HG03095 (cell line): ENCODE results near the gene TAS1R3.
"Not testable (repeated sequence)": the region's sequence is repeated elsewhere in the genome, so short reads cannot be mapped to it uniquely, and the experiment has no call there.

Experiments
- ATAC-seq: cut with Tn5 transposase; IDR thresholded peaks from one replicate; pipeline ENCODE4 v1.9.1; 2021; ENCODE audit warnings: moderate library complexity; ENCODE audit not compliant: unreplicated experiment

Gene TAS1R3

DNA sequence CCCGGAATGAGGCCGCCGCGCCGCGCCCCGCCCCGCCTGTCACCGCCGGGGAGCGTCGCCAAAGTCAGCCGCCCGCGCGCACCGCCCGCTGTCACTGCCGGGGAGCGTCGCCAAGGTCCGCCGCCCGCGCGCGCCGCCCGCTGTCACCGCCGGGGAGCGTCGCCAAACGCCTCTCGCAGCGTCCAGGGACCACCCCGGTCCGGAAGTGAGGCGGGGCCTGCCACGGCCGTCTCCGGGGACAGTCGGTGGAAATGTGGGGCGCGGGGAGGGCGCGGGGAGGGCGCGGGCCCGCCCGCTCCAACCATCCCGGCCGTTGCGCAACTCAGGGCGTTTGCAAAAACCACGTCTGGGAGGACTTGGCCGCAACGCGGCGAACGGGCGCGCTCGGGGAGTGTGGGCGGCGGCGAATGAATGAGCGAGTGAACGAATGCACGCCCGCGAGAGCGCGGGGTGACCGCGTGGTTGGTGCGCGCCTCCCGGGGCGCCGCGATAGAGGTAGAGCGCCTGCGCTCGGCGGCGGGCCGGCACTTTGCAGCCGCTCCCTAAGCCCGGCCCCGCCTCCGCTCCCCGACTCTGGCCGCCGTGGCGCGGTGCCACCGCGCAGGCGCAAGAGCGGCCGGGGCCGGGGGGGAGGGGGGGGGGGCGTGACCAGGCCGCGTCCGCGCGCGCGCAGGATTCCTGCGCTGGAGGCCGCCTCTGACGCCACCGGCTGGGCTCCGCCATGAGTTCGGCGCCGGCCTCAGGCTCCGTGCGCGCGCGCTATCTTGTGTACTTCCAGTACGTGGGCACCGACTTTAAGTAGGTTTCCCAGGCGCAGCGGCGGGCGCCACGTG lies 22.9 kb upstream of the TAS1R3 start, which contains the start of the genes ACAP3 and PUSL1:
Gene ACAP3, minus strand, starts transcription at position 8 of the 833 bp plus-strand sequence. CDS start 115 bp downstream, outside the sequence.
Gene PUSL1, plus strand, starts transcription at position 675 of the 833 bp plus-strand sequence. Its CDS starts 47 bp downstream, at position 722.
- peak; percentile 43 for ATAC-seq

DNA sequence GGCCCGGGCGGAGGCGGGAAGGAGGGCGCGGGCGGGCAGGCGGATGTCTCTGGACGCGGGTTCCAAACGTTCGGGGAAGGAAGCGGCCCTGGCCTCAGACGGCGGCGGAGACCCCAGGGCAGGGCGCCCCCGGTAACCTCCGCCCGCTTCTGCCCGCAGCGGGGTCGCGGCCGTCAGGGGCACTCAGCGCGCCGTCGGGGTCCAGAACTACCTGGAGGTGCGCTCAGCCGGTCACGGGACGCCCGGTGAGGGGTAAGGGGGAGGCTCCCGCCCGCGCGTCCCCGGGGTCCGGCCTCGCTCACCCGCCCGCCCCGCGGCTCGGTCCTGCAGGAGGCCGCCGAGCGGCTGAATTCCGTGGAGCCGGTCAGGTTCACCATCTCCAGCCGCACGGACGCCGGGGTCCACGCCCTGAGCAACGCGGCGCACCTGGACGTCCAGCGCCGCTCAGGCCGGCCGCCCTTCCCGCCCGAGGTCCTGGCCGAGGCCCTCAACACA lies 22.3 kb upstream of the TAS1R3 start:
- ATAC-seq: no peak

DNA sequence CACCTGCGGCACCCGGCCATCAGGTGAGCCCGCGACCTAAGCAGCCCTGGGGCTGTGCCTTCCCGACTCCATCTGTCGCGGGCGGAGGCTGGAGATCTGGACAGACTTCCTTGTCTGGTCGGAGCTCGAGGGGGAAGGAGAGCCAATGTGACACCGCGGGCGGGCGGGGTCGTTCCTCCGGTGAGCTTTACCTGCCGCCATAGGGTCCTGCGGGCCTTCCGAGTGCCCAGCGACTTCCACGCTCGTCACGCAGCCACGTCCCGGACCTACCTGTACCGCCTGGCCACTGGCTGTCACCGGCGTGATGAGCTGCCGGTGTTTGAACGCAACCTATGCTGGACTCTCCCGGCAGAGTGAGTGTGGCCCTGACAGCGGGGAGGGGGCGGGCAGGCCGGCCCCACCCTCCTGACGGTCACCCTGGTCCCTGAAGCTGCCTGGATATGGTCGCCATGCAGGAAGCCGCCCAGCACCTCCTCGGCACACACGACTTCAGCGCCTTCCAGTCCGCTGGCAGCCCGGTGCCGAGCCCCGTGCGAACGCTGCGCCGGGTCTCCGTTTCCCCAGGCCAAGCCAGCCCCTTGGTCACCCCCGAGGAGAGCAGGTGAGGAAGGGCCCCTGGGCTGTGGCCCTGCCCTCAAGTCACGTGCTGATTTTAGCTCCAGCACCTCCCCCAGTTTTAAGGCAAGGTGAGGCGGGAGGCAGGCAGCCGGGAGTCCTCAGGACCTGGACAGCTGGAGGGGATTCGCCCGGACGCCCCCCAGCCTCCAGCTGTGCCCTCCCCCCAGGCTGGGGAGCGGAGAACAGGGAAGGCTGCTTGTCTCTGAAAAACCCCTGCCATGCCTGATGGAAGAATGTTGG lies 21.6 kb upstream of the TAS1R3 start:
- ATAC-seq: no peak

DNA sequence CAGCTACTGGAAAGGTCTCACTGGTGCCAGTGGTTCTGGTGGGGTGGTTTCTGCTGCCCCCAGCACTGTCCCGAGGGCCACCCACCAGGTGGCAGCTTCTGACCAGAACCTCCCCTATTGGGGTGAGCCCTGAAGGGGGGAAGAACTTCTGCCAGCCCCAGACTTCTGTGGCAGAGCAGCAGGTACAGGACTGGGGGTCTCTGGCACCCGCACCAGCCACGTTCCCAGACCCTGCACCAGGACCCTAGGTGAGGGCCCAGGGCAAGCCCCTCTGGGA lies 21.0 kb upstream of the TAS1R3 start:
- ATAC-seq: no peak

DNA sequence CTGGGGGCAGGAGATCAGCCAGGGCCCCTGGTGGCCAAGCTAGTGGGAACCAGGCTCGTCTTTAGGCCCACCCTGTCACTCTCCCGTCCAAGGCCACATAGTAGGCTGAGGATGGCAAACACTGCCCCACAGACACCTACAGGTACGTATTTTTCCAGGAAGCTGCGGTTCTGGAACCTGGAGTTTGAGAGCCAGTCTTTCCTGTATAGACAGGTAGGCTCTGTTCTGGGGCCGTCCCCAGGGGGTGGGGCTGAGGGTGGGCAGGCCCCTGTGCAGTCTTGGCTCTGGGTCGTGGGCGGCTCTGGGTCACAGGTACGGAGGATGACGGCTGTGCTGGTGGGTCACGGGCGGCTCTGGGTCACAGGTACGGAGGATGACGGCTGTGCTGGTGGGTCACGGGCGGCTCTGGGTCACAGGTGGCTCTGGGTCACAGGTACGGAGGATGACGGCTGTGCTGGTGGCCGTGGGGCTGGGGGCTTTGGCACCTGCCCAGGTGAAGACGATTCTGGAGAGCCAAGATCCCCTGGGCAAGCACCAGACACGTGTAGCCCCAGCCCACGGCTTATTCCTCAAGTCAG lies 20.5 kb upstream of the TAS1R3 start:
- no peak for ATAC-seq

DNA sequence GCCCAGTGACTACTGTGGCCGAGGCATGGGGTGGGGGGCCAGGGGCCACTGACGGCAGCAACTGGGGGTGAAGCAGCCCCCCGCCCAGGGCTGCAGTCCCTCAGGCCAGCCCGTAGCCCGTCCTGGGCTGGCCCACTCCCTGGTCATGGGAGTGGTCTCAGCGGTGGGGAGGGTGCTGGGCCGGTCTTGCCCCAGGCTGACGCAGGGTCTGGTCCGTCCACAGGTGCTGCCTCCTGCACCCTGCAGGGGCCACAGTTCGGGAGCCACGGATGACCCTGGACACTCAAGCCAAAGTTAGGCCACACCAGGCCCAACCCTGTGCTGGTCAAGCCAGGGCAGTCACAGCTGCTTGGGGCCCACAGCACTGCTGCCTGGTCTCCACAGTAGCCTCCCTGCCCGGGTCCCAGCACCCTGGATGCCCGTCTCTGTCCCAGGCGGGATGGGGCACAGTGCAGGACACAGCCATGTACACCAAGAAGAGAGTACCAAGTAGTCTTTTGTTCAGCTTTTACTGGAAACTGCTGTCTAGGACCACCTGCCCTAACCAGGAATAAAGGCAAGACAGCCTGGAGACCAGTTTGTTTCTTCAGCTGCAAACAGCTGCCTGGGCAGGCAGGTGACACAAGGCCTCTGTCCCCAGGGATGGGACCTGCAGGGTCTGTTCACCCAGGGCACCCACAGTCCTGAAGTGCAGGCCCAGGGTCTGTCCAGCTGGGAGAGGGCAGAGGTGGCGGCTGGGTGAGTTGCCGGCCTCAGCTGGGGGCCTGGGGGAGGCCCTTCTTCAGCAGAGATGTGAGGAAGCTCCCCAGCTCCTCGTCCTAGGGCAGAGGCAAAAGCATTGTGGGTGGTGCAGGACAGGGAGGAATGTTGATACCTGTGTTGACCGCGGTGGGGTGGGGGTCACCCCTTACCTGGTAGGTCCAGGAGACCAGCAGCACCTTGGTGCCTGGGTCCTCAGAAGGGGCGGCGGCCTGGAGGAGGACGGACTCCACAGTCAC lies 19.7 kb upstream of the TAS1R3 start:
- no peak for ATAC-seq

DNA sequence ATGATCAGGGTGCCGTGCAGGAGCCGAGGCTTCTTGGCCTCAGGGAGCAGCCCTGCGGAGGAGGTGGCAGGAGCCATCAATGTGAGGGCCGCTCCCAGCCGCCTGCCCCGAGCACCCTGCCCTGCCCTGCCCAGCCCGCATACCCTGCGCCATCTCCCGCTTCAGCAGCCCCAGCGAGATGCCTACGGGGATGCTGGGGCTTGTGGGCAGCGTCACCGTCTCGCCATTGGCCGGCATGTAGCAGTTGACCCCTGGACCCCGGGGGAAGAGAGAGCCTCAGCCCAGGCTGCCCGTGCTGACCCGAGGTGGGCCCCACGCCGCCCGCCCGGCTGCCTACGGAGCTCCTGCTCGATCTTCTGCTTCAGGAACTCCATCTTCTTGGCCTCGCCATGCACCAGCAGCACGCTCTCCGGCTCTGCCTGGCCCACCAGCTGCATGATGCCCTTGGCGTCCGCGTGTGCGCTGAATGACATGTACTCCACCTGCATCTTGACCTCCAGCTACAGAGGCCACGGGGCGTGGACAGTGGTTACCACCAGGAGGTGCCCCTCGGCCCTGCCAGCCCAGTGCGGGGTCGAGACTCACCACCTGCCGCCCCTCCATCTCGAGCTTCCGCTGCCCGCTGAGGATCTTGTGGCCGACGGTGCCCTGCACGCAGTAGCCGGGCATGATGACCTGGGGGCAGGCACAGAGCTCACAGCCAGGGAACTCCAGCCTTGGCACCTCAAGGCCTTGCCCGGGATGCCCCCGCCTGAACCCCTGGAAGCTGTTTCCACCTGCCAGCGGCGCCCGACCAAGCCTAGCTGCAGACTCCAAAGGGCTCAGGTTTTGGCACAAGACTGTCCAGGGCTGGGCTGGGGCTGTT lies 18.4 kb upstream of the TAS1R3 start:
- no peak for ATAC-seq

DNA sequence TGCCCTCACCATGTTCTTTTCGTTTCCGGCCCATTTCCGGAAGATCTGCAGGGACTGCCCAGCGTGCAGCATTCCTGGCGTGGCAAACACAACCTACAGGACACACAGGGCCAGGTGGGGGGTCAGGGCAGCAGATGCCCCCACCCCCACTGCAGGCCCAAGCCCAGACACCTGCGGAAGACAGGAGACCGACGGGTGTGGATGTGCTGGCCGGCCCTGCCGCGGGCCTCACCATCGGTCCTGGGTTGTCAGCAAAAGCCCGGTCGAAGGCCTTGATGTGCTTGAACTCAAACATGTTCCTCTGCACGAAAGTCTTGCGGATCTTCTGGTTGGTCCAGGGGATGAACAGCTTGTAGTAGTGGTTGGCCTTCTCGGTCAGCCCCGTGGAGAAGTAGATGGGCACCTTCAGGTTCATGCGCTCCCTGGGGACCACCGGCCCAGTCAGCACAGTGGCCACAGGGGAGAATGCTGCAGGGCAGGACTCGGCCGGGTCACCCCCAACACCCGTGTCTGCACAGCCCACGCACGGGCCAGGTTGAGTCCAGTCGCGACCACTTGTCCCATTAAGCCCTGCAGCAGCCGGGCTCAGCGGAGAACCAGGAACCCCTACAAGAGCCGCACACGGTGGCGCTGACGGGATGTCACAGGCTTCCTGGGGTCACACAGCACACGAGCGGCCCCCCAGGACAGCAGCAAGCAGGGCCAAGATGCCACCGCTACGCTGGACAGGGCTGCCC lies 17.4 kb upstream of the TAS1R3 start:
- no peak for ATAC-seq

DNA sequence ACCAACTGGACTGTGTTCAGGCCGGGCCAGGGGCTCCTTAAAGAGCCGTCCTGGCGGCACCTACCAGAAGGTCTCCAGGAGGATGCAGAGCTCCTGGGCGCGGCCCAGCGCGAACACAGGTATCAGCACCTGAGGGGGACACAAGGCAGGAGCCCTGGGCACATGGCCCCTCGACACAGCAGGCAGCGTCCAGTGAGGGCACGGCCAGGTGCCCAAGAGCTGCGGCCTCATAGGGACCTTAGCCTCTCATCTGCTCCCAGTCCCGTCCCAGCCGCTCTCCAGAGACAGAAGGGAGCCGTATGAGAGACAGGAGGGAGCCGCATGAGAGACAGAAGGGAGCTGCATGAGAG lies 16.9 kb upstream of the TAS1R3 start:
- ATAC-seq: no peak

DNA sequence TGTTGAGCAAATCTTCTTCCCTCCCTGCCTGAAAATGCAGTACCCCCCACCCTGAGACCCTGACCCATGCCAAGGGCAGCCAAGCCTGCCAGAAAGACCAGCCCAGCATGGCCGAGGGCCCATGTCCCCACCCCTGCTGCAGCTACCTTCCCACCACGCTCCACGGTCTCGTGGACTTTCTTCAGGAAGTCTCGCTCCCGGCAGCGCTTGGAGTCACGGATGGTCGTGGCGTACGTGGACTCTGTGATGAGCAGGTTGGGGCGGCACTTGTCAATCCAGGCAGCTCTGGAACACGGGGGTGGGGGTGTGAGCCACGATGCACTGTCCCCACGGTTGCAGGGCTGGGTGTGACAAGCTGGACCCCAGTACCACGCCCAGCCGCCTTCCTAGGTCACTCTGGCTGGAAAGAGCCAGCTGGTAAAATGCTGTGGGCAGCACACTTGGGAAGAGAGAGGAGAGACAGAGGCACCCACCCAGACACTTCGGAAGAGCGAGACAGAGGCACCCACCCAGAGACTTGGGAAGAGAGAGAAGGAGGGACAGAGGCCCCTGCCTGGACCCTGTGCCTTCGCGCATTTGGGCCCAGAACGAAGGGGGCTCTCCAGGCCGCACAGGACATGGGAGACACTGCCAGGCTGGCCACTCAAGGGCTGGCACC lies 16.3 kb upstream of the TAS1R3 start:
- no peak for ATAC-seq

DNA sequence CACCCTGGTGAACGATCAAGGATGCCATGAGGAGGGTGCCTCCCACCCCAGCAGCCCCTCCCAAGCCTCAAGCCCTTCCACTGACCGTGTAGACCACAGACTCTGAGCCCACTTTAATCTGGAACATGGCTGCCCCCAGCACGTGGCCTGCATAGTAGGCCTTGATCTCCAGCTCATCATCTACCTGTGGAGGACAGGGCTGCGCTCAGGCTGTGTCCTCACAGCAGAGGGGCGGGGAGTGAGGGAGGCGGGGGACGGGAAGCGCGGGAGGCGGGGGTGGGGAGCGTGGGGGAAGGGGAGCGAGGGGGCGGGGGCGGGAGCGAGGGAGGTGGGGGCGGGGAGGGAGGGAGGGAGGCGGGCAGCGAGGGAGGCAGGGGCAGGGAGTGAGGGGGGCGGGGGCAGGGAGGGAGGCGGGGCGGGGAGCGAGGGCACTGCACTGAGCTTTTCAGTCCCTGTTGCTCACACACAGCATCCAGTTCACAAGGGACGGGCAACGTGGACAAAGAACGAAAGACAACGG lies 15.6 kb upstream of the TAS1R3 start:
- ATAC-seq: no peak

DNA sequence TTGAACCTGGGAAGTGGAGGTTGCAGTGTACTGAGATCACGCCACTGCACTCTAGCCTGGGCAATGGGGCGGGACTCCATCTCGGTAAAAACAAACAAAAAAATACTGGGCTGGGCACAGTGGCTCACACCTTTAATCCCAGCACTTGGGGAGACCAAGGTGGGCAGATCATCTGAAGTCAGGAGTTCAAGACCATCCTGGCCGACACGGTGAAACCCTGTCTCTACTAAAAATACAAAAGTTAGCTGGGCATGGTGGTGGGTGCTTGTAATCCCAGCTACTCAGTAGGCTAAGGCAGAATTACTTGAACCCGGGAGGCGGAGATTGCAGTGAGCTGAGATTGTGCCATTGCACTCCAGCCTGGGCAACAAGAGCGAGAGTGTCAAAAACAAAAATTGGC lies 14.9 kb upstream of the TAS1R3 start:
- ATAC-seq: not testable (repeated sequence)

DNA sequence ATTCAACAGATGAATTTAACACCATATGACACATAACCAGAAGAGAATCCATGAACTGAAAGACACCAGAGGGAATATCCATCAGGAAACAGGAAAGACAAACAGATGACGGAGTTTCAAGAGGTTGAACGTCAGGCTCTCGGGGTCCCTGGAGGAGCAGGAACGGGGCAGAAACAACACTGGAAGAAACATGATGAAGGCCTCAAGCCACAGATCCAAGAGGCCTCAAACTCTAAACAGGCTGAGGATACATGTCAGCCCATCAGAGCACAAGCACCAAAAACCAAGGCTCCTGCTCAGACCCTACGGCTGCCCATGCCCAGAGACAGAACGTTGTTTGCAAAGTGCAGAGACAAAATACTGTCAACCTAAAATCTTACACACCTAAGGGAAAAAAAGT lies 13.7 kb upstream of the TAS1R3 start:
- no peak for ATAC-seq

DNA sequence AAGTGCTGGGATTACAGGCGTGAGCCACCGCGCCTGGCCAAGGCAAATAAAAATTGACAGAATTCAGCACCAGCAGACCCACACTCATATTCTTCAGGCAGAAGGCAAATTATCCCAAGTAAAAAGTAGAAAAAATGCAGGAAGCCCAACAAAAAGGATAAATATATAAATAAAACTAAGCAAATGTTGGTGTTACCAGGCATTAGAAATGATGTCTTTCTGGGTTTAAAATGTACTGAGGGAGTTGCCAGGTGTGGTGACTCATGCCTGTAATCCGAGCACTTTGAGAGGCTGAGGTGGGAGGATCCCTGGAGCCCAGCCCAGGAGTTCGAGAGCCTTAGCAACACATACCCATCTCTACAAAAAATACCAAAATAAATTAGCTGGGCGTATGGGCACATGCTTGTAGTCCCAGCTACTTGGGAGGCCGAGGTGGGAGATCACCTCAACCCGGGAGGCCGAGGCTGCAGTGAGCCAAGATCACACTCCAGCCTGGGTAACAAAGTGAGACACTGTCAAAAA lies 12.9 kb upstream of the TAS1R3 start:
- no peak for ATAC-seq

DNA sequence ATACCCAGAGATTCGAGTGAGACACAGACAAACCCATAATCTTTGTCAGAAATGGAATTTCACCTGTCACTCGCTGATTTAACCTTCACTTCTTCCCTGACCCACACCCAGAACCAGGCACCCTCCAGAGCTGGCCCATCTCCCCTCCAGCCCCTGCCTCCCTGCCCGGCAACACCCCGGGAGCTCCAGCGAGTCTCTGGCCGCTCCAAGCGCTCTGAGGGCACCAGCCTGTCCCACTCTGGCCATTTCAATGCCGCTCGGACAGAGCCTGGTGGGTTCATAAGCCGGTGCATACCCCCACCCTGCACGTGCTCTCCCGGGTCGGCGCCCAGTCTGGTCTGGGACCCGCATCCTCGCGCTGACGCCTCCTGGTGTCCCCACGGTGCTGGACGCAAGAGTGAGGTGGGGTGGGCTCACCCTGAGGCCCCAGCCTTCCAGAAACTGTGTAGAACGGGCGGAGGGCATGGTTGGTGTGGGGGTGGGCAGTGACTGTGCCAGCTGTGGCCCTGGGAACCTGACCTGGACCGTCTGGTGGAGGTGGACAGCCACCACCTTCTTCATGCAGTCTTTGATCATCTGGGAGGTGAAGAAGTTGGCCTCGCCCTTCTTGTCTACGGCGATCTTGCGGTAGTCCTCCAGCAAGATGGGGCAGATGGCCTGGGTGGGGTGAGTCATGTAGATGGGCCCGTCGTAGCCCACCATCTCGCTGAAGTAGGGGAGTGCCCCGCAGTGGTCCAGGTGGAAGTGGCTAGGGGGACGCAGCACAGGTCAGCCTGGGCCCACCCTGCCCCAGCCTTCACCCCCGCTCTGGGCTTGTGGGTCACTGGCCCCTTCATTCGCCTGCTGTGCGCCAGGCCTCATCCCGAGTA lies 12.1 kb upstream of the TAS1R3 start:
- no peak for ATAC-seq

DNA sequence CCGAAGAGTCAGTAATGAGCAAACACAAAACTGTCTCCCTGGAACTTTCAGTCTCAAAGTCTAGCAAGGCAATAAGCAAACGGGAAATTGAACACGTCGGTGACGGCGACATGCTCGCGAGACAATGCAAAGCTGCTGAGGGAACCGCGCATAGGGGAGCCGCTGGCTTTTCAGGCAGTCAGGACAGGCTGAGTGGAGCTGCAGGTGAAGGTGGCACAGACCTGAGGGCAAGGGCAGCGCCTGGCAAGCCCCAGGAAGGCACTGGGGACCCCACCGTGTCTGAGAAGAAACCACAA lies 11.5 kb upstream of the TAS1R3 start:
- ATAC-seq: no peak
